MG63 (cell line): Measurements from ENCODE around the gene MYO1E. TPM values are rescaled to one million over a fixed set of nuclear protein-coding genes. Genes with fewer than 3 reads are reported as not detected.
"Not testable (repeated sequence)": the region's sequence is repeated elsewhere in the genome, so short reads cannot be mapped to it uniquely, and the experiment has no call there.

Source experiments
- DNase-seq: peaks from one replicate; pipeline ENCODE4 v3.0.0-alpha.2; 2020
- H3K27me3 ChIP-seq: fragments of 250-450 bp; sonication (Bioruptor Pico); 2 replicates; pipeline ENCODE4 v1.5.1; 2020; ENCODE audit warnings: mild to moderate bottlenecking, moderate library complexity
- H3K36me3 ChIP-seq: fragments of 250-450 bp; sonication (Bioruptor Pico); 2 replicates; pipeline ENCODE4 v1.5.1; 2020; ENCODE audit warnings: mild to moderate bottlenecking, moderate library complexity
- H3K4me3 ChIP-seq: fragments of 250-450 bp; sonication (Bioruptor Pico); 2 replicates; pipeline ENCODE4 v1.5.1; 2020; ENCODE audit warnings: mild to moderate bottlenecking, moderate library complexity
- H3K9me3 ChIP-seq: fragments of 250-450 bp; sonication (Bioruptor Pico); 2 replicates; pipeline ENCODE4 v1.5.1; 2020; ENCODE audit warnings: mild to moderate bottlenecking, moderate library complexity
- total RNA-seq: library from RNA; depleted of rRNA; stranded (reverse); fragments of >200 nt; shearing (Covaris generic); gene quantifications from 2 replicates; pipeline ENCODE4 v1.2.3, GENCODE V29; 2014; ENCODE audit warnings: low replicate concordance

The MYO1E gene
- total RNA-seq, 1 experiment from 2014 or later: 45.1 TPM

DNA sequence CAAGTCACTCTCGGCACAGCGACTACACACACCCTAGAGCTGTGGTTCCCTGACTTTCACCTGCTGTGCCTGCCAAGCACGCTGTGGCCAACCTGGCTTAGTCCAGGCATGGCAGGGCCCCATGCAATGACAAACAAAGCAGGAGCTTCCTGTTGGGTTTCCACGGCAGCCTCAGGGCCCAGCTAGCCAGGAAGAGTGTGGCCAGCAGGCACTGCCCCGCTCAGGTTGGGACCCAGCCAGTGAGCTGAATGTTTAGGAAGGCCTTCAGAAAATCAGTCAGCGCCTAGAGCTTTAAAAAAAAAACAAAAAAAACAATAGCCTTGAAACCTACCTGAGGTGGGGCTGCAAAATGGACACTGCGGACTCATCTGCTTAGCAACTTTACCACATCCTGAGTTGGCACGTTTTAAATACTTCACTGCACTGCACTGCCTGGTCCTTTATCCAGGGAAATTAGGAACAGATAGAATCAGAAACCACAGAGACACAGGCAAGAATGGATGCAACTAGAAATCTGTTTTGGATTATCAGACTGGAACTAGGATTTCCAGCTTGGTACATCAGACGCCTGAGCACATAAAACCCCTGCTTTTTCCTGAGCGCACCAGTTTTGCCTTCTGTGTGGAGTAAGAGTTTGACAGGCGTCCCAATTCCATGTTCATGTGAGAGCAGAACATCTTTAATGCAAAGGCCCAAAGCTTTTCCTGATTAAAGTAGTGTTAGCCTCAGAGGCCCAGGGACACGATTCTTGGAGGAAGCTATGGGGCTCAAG, 202.2 kb downstream of the MYO1E start:
- Histone ChIP-seq H3K4me3 (no peak overlapping the region), H3K27me3 (no peaks in the 10 kb centered on the region), H3K36me3 (peaks cover 30% of the 10 kb centered on the region), H3K9me3 (no peaks in the 10 kb centered on the region)
- peak; percentile 92 for DNase-seq

GRCh38 chr15:59169251-59169708, 203.4 kb downstream of the MYO1E start:
- no peak for DNase-seq
- Histone ChIP-seq H3K4me3 (no peak overlapping the region), H3K27me3 (no peaks in the 10 kb centered on the region), H3K36me3 (peaks cover 29% of the 10 kb centered on the region), H3K9me3 (no peaks in the 10 kb centered on the region)

DNA sequence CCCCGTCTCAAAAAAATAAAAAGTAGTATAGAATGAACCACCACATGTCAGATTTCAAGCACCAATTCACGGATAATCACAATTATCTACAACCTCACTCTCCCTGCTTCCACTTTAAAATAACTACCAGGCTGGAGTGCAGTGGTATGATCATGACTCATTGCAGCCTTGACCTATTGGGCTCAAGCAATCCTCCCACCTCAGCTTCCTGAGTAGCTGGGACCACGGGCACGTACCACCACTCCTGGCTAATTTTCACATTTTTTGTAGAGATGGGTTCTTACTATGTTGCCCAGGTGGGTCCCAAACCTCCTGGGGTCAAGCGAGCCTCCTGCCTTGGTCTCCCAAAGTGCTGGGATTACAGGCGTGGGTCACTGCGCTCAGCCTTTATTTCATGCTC, 204.1 kb downstream of the MYO1E start:
- DNase-seq: no peak
- Histone ChIP-seq H3K9me3 (no peaks in the 10 kb centered on the region), H3K36me3 (peaks cover 23% of the 10 kb centered on the region), H3K4me3 (no peak overlapping the region), H3K27me3 (no peaks in the 10 kb centered on the region)

DNA sequence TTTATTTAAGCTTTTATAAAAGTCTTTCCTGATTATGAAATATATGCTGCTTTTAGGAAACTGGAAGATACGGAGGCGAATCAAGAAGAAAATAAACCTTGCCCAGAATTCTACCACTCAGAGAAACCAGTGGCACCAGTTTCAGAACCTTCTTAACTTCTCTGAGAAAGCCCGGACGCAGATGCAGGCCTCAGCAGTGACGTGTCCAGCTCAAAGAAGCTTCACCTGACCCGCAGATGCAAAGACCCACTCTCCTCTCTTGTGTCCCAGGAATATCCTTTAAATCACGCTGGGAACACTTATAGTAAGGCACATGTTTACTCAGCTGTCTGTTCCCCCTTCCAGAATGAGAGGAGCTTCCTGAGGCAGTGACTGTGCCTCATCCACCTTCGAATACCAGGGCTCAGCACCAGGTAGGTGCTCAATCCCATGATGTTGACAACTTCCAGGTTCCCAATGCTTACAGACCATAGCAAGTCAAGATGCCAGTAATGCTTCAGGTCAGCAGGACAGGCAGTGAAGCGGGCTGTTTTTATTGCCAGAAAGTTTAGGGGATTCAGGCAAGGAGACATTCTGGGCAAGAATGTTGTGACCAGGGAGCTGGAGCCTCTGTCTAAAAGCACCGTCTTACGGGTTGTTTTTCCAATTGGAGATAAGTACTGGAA, 205.9 kb downstream of the MYO1E start:
- H3K4me3 ChIP-seq: no peak overlapping the region
- no peaks in the 10 kb centered on the region for H3K9me3 ChIP-seq
- DNase-seq: no peak
- H3K27me3 ChIP-seq: no peaks in the 10 kb centered on the region
- H3K36me3 ChIP-seq: peaks cover 13% of the 10 kb centered on the region

DNA sequence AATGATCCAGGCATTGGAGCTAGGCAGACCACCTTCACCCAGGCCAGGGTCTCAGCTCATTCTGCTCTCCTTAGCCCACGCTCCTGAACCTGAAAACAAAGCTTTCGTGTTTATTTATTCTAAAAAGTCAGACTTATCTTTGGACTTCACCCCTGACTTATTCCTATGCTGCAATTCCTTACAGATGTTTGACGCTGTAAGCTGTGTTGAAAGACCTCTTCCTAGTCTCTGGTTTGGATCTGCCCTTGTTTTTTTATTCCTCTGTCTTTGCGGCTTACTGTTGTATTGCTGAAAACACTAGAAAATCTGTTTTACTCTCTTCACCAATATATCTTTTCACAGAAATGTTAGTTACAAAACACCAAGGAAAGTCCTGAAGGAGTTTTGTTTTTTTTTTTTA, 206.5 kb downstream of the MYO1E start:
- no peaks in the 10 kb centered on the region for H3K9me3 ChIP-seq
- H3K4me3 ChIP-seq: no peak overlapping the region
- DNase-seq: no peak
- H3K36me3 ChIP-seq: peaks cover 11% of the 10 kb centered on the region
- H3K27me3 ChIP-seq: no peaks in the 10 kb centered on the region

DNA sequence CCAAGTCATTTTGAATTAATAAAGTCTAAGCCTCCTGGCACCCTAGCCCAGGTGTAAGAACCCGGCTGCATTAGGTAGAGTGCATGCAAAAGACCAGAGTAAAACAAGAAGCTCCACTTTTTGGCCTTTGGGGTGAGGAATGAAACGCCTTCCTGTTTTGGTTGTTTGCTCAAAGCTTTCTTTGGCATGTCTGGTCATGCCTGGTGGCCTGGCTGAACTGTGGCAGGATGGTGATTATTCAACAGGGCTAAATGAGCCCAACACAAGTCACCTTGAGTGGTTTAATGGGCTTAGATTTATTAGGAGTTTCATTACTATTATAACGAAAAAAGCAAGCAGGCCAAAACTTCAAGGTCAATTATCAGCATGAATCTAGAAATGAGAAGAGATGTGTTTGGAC, 206.9 kb downstream of the MYO1E start:
- Histone ChIP-seq H3K36me3 (peaks cover 15% of the 10 kb centered on the region; the same call in 1 of the 2 replicates), H3K9me3 (no peaks in the 10 kb centered on the region), H3K4me3 (no peak overlapping the region), H3K27me3 (no peaks in the 10 kb centered on the region)
- no peak for DNase-seq

DNA sequence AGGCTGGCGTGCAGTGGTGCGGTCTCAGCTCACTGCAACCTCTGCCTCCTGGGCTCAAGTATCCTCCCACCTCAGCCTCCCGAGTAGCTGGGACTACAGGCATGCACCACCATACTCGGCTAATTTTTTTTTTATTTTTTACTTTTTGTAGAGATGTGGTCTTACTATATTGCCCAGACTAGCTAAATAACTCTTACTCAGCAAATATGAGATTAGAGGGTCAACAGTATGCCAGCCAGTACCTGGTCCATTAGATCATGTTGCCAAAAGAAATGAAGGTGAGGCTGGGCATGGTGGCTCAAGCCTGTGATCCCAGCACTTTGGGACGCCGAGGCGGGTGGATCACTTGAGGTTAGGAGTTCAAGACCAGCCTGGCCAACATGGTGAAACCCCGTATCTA, 210.6 kb downstream of the MYO1E start:
- H3K27me3 ChIP-seq, DNase-seq, H3K9me3 ChIP-seq, H3K4me3 ChIP-seq: not testable (repeated sequence)
- peaks cover 28% of the 10 kb centered on the region for H3K36me3 ChIP-seq

- Histone ChIP-seq H3K4me3 (no peak overlapping the region), H3K27me3 (no peaks in the 10 kb centered on the region), H3K36me3 (peaks cover 34% of the 10 kb centered on the region), H3K9me3 (no peaks in the 10 kb centered on the region)
- no peak for DNase-seq
These were observed 211.6 kb downstream of the MYO1E start for GRCh38 chr15:59160880-59161593.

DNA sequence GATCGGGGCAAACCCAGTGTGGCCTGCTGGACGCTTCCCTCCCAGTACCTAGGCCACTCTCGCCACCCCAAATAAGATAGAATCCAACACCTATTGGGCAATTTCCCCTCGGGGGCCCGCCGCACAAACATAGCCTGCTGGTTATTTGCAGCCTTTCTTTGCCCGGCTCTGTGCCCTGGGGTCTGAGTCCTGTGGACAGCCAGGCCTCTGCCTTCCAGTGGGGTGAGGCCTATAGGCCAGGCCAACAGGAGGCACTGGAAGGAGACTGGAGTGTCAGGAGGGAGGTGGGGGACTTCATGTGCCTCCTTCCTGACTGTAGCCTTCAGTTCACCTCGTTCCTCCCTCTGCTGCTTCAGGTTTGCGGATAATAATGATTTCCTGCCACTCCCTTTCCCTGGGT, 213.5 kb downstream of the MYO1E start:
- no peaks in the 10 kb centered on the region for H3K27me3 ChIP-seq
- no peak overlapping the region for H3K4me3 ChIP-seq
- no peak for DNase-seq
- H3K9me3 ChIP-seq: no peaks in the 10 kb centered on the region
- peaks cover 37% of the 10 kb centered on the region for H3K36me3 ChIP-seq

DNA sequence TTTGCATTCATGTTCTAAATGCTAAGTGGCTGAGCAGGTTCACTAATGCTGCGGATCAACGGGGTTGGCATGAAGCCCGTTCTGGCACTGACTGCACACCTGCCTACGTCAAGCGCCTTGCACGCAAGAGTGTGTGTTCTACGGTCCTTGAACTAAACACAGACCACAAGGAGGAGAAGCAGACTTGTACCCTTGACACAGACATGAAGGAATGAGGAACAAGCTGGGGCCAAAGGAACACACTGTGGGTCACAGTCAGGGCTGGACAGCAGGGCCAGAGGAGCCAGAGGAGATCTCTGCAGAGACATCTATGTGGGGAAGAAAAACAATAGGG, 214.0 kb downstream of the MYO1E start:
- H3K27me3 ChIP-seq: no peaks in the 10 kb centered on the region
- no peaks in the 10 kb centered on the region for H3K9me3 ChIP-seq
- peaks cover 41% of the 10 kb centered on the region for H3K36me3 ChIP-seq
- no peak overlapping the region for H3K4me3 ChIP-seq
- DNase-seq: no peak

DNA sequence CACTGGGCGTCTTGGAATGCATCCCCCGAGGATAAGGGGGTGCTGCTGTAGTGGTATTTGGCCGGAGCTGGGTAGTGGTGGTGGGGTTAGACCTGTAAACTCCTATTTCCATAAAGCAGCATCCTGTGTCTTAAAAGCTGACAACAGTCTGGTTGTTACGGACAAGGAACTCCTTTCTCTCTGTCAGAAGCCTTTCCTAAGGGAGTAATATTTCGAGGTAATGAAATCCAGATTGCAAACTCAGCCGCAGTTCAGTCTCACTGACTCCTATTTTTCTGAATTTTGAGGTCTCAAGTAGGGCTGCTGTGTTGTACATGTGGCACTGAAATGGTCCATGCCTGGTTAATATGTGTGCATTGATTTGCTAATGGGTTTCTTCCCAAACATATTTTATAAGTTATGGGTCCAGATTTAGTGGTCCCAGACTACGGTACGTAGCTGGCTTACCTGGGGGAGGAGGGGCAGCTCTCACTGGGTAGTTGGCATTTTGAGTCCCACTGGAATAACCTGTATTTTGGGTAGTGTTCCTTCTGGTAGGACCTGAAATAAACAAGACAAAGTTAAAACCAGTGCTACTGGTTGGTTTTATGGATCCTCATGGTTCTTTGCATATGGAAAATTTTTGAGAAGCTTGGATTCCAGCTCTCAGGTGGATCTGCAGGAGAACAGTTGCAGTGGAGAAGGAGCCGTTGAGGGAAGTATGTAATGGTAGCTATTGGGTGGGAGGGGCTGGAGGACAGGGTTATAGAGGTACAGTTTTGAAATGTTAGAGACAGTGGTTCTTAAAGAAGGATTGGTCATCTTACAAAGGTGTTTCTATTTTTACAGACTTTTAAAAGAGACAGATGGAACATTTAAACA, 214.6 kb downstream of the MYO1E start:
- H3K9me3 ChIP-seq: no peaks in the 10 kb centered on the region
- peaks cover 45% of the 10 kb centered on the region for H3K36me3 ChIP-seq
- no peak for DNase-seq
- no peak overlapping the region for H3K4me3 ChIP-seq
- H3K27me3 ChIP-seq: no peaks in the 10 kb centered on the region

- H3K9me3 ChIP-seq: no peaks in the 10 kb centered on the region
- H3K4me3 ChIP-seq: no peak overlapping the region
- peaks cover 52% of the 10 kb centered on the region for H3K36me3 ChIP-seq
- no peaks in the 10 kb centered on the region for H3K27me3 ChIP-seq
- no peak for DNase-seq
These were observed 215.3 kb downstream of the MYO1E start for GRCh38 chr15:59157396-59157795.

DNA sequence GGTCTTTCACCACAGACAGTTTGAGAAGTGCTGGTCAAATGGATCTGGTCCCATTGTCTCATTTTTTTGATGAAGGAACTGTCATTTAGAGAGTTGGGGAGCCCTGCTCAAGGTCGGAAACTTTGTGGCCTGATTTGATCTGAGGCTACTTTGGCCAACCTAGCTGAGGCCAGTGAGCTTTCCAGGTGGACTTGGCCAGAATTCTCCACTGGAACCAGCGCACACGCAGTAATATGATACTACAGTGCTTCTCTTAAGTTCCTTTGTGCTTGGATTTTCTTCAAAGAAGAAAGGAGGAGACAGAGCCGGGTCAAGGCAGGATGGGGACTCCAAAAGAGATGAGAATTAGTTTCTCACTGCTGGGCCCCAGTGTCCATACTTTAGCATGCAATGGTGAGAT, 217.2 kb downstream of the MYO1E start:
- DNase-seq: no peak
- no peaks in the 10 kb centered on the region for H3K9me3 ChIP-seq
- H3K4me3 ChIP-seq: no peak overlapping the region
- peaks cover 48% of the 10 kb centered on the region for H3K36me3 ChIP-seq
- no peaks in the 10 kb centered on the region for H3K27me3 ChIP-seq

- DNase-seq: peak; percentile 24
- H3K9me3 ChIP-seq: no peaks in the 10 kb centered on the region
- H3K27me3 ChIP-seq: no peaks in the 10 kb centered on the region
- peaks cover 54% of the 10 kb centered on the region for H3K36me3 ChIP-seq
- H3K4me3 ChIP-seq: no peak overlapping the region
These were observed 218.4 kb downstream of the MYO1E start for GRCh38 chr15:59154243-59154642.

GRCh38 chr15:59153466-59153865, 219.2 kb downstream of the MYO1E start:
- DNase-seq: no peak
- no peaks in the 10 kb centered on the region for H3K9me3 ChIP-seq
- H3K36me3 ChIP-seq: peaks cover 54% of the 10 kb centered on the region
- no peak overlapping the region for H3K4me3 ChIP-seq
- H3K27me3 ChIP-seq: no peaks in the 10 kb centered on the region

DNA sequence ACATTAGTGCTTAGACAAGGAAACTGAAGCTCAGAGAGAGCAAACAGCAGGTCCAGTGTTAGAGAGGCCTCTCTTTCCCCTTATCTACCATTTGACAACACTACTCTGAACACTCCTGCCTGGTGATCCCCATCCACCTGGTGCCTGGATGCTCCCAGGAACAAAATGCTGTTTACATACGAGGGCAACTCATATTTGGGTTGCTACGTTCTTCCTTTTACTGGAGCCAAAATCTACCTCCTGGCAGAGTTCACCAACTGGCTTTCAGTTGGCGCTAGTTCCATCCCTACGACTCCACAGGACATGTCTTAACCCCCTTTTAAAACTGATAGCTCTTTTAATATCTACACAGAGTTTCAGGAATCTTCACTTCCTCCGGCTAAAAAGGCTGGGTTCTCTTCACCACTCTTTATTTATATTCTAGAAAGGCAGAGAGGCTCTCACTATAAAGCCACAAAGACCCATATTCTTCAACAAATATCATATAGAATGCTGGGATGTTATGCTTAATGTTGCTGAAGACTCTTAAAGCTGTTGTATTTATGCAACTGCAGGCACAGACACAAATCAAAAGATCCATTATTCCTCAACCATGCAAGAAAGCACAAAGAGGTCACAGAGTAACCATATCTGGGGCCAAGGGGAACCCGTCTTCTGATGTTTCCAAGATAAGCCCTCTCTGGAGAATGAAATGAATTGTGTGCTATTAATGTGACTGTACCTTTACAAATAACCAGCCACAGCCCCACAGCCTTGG, 219.8 kb downstream of the MYO1E start:
- no peak overlapping the region for H3K4me3 ChIP-seq
- DNase-seq: no peak
- H3K36me3 ChIP-seq: peaks cover 48% of the 10 kb centered on the region
- H3K27me3 ChIP-seq: no peaks in the 10 kb centered on the region
- H3K9me3 ChIP-seq: no peaks in the 10 kb centered on the region
